IMR-90 (cell line): ENCODE results near the gene MOB3B.

Experiments used
- CEBPB ChIP-seq: IDR thresholded peaks from 2 replicates; pipeline ENCODE4 v1.6.1; 2012; ENCODE audit warnings: low read depth, low read length, improper control_type of control experiment
- CTCF ChIP-seq: conservative IDR thresholded peaks from 2 replicates; pipeline ENCODE4 v1.5.1; 2012; ENCODE audit warnings: mild to moderate bottlenecking, low read depth, low read length, improper control_type of control experiment

- no peak for TF ChIP-seq CTCF
- no peak for TF ChIP-seq CEBPB
These were observed 181.7 kb downstream of the MOB3B start for GRCh38 chr9:27347889-27348288.
